Neural crest cell (in vitro differentiated cells): ENCODE measurements around the gene EBP. TPM values are rescaled to one million over a fixed set of nuclear protein-coding genes. Genes with fewer than 3 reads are reported as not detected.
A peak's percentile ranks its signal among the peaks of the same experiment; 100 is the strongest.

Experiments
- DNase-seq: peaks from one replicate; pipeline ENCODE4 v3.0.0; 2021; ENCODE audit warnings: low read depth, mixed read lengths, low spot score
- H3K27ac Mint-ChIP-seq: one replicate; pipeline ENCODE4 v1.8.0; 2021; ENCODE audit warnings: mild to moderate bottlenecking, mixed read lengths; ENCODE audit not compliant: unreplicated experiment
- H3K27me3 Mint-ChIP-seq: 2 replicates; pipeline ENCODE4 v1.8.0; 2021; ENCODE audit warnings: low read depth, mild to moderate bottlenecking, mixed read lengths
- H3K36me3 Mint-ChIP-seq: 2 replicates; pipeline ENCODE4 v1.8.0; 2021; ENCODE audit warnings: low read depth, mild to moderate bottlenecking, mixed read lengths
- H3K4me1 Mint-ChIP-seq: 2 replicates; pipeline ENCODE4 v1.8.0; 2021; ENCODE audit warnings: mixed read lengths
- H3K4me3 Mint-ChIP-seq: one replicate; pipeline ENCODE4 v1.8.0; 2021; ENCODE audit warnings: mild to moderate bottlenecking, mixed read lengths
- H3K9me3 Mint-ChIP-seq: 2 replicates; pipeline ENCODE4 v1.8.0; 2021; ENCODE audit warnings: mixed read lengths
- total RNA-seq: library from RNA; stranded (reverse); gene quantifications from 2 replicates; pipeline ENCODE4 v1.2.1, GENCODE V29; 2021
- TF ChIP-seq, protein P1 (sequence below): fragments of 200-600 bp; sonication (generic); conservative IDR thresholded peaks from 2 replicates; pipeline ENCODE4 v1.5.0; 2021; ENCODE audit warnings: antibody characterized with exemption, mild to moderate bottlenecking

The EBP gene
- total RNA-seq, 1 donor from 2014 or later: 168 TPM

DNA sequence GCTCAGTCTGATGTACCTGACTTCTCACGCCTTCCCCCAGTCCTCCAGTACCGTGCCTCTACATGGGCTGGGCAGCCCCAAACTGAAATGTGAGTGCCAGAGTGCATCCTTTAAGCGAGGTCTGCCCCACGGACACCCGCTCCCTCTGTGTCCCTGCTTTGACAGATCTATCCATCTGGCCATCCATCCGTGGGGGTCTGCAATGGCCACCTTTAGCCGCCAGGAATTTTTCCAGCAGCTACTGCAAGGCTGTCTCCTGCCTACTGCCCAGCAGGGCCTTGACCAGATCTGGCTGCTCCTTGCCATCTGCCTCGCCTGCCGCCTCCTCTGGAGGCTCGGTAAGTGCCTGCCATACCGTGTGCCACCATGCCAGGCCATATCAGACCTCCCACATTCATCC, 12.0 kb upstream of the EBP start:
- no peaks in the 10 kb centered on the region for H3K27me3 Mint-ChIP-seq
- H3K4me3 Mint-ChIP-seq: peak overlapping the region; percentile 91
- H3K9me3 Mint-ChIP-seq: no peaks in the 10 kb centered on the region
- H3K36me3 Mint-ChIP-seq: peaks cover 3% of the 10 kb centered on the region
- TF ChIP-seq, protein P1, sequence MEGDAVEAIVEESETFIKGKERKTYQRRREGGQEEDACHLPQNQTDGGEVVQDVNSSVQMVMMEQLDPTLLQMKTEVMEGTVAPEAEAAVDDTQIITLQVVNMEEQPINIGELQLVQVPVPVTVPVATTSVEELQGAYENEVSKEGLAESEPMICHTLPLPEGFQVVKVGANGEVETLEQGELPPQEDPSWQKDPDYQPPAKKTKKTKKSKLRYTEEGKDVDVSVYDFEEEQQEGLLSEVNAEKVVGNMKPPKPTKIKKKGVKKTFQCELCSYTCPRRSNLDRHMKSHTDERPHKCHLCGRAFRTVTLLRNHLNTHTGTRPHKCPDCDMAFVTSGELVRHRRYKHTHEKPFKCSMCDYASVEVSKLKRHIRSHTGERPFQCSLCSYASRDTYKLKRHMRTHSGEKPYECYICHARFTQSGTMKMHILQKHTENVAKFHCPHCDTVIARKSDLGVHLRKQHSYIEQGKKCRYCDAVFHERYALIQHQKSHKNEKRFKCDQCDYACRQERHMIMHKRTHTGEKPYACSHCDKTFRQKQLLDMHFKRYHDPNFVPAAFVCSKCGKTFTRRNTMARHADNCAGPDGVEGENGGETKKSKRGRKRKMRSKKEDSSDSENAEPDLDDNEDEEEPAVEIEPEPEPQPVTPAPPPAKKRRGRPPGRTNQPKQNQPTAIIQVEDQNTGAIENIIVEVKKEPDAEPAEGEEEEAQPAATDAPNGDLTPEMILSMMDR: no peak
- DNase-seq: no peak
- H3K27ac Mint-ChIP-seq: peak overlapping the region; percentile 87
- H3K4me1 Mint-ChIP-seq: peaks cover 15% of the 10 kb centered on the region

DNA sequence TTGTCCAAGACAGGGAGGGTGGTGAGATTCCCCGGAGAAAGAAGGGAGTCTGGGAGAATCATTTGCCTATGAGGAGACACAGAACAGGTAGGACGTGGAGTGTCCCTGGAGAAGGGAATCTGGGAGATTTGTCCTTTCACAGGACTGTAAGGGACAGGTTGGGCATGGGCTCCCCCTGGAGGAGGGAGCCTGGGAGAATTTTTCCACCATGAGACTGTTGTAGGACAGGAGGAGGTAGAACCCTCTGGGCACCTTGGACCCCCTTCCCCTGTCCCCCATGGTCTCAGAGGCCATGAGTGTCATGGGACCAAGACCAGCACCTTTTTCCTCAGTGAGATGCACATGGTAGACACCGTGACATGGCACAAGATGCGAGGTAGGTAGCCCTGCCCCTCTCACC, 10.0 kb upstream of the EBP start:
- H3K36me3 Mint-ChIP-seq: peaks cover 8% of the 10 kb centered on the region
- DNase-seq: no peak
- H3K27ac Mint-ChIP-seq: no peak overlapping the region
- H3K4me3 Mint-ChIP-seq: peak overlapping the region; percentile 68
- H3K9me3 Mint-ChIP-seq: no peaks in the 10 kb centered on the region
- peaks cover 15% of the 10 kb centered on the region for H3K4me1 Mint-ChIP-seq
- H3K27me3 Mint-ChIP-seq: no peaks in the 10 kb centered on the region
- TF ChIP-seq, protein P1: peak; percentile 35

DNA sequence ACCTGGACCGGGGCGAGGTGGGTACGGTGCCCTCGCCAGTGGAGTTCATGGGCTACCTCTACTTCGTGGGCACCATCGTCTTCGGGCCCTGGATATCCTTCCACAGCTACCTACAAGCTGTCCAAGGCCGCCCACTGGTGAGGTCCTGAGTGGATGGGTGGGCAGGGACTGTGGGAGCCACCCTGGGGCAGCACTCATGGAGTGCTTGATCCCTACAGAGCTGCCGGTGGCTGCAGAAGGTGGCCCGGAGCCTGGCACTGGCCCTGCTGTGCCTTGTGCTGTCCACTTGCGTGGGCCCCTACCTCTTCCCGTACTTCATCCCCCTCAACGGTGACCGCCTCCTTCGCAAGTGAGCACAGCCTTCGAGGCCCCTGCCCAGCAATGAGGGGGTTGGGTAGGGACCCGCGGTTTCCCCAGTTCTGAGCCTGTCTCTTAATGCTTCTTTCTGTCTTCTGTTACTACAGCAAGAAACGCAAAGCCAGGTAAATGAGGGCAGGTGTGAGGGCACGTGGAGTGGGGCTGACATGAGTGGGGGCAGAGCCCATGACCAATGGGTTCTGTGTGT, 9.2 kb upstream of the EBP start:
- Mint-ChIP-seq H3K4me3 (peak overlapping the region; percentile 56), H3K9me3 (no peaks in the 10 kb centered on the region), H3K27me3 (no peaks in the 10 kb centered on the region), H3K36me3 (peaks cover 8% of the 10 kb centered on the region), H3K27ac (no peak overlapping the region), H3K4me1 (peaks cover 13% of the 10 kb centered on the region)
- TF ChIP-seq, protein P1: no peak
- no peak for DNase-seq

DNA sequence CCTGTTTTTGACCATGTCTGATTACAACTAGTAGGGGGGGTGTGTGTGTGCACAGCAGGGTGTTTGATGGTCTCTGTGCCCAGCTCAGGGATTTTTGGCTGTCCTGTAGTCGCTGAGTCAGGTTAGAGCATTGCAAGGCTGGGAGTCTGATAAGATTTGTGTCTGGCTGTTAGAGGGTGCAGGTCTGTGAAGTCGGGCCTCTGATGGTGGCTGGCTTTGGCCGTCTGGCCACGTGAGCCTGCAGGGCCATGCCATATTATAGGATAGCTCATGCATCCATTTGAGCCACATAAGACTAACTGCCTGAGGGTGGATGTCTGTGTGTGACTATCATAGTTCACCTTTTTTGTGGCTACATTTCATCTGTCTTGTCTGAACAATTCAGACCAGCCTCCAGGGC, 7.9 kb upstream of the EBP start:
- Mint-ChIP-seq H3K9me3 (no peaks in the 10 kb centered on the region), H3K27ac (no peak overlapping the region), H3K27me3 (no peaks in the 10 kb centered on the region), H3K4me3 (peak overlapping the region; percentile 56), H3K4me1 (peaks cover 12% of the 10 kb centered on the region), H3K36me3 (peaks cover 8% of the 10 kb centered on the region)
- no peak for DNase-seq
- TF ChIP-seq, protein P1: no peak

DNA sequence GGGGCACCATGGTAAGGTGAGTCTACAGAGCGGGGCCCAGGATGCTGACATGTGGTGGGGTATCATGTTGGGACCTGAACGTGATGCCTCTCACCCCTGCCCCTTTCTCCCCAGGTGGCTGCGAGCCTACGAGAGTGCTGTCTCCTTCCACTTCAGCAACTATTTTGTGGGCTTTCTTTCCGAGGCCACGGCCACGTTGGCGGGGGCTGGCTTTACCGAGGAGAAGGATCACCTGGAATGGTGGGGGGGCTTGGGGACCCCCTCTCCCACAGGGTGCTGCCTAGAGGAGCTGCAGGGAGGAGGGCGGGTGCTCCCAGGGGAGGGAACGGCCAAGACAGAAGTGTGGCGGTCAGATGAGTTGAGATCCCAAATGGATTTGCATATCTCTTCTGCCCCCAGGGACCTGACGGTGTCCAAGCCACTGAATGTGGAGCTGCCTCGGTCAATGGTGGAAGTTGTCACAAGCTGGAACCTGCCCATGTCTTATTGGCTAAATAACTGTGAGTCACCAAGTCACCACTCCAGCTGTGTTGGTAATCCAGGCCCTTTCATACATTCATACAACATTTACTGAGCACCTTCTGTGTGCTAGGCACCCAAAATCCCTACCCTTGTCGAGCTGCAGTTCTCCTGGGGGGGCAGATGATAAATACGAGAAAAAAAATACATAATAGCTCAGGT, 7.3 kb upstream of the EBP start:
- Mint-ChIP-seq H3K36me3 (peaks cover 8% of the 10 kb centered on the region), H3K9me3 (no peaks in the 10 kb centered on the region), H3K27me3 (no peaks in the 10 kb centered on the region), H3K27ac (no peak overlapping the region), H3K4me1 (peaks cover 12% of the 10 kb centered on the region), H3K4me3 (no peak overlapping the region)
- no peak for DNase-seq
- TF ChIP-seq, protein P1: no peak
